T follicular helper cell (primary cell): Measurements from ENCODE around the gene GRIA2.

ENCODE experiments used
- DNase-seq: peaks from one replicate; pipeline ENCODE4 v3.0.0-alpha.2; 2020; ENCODE audit warnings: low read depth

The GRIA2 gene

DNA sequence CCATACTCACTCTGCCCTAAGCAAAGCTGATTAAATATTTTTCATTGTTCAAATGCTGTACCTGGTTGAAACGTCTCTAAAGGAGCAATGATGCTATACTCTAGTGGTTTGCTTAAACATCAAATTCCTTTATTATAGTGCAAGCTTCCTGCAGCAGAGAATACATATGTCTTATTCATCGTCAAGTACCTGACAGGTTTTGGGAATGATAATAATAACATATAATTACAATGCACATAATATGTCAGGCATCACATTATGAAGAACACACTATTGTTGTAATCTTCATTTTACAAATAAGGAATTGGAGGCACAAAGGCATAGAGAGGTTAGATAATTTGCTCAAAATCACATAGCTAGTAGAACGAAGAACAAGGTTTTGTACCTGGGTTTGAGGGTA lies 151.6 kb downstream of the GRIA2 start:
- DNase-seq, result no peak

DNA sequence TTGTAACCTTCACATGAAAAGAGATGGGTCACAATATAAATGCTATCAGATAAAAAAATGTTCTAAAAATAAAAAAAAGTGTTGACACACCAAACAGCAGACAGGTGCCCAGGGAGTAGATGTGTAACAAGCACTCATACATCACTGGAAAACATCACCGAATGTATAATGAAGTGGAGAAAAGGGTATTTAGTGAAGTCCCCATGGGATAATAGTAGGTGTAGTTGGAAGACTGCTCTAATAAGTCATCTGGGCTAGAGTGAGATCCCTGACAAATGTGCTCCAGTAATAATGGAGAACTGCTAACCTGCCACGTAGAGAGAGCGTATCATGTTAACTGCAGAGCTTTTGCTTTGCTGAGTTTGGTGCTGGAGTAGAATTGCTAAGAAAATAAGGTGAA lies 152.0 kb downstream of the GRIA2 start:
- DNase-seq, result no peak

DNA sequence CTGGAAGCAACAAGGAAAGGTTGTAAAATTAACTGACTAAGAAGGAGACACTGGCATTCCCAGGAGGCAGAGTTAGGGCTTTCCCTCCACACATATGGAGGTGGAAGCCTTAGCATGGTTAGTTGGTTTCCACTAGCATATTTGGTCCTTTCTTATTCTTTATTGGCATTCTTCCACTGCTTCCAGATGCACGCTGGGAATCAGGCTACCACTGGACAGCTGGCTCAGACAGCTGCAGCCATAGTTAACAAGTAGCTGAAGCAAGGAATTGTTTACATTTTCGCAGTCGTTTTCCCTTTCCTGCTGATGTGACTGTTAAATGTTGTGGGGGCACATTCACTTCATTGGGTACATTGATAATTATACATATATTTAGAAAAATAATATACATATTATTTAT lies 169.2 kb downstream of the GRIA2 start:
- no peak for DNase-seq

DNA sequence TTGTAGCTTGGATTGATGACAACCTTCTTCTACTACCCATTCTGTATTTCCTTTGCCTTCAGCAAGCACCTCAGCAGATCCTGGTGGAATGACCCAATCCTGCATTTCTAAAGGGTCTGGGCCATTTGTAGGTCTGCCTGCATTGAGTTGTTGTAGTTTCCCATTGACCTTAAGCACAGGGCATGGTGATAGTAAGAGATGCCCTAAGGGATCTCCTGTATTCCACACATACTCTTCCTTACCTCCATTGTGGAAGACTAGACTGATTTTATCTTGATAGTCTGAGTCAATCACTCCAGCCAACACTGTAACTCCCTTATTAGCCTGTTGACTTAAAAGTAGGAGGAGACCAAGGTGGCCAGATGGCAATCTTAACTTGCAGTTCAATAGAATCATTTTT lies 184.5 kb downstream of the GRIA2 start:
- DNase-seq, result no peak
